Activated CD4-positive, alpha-beta T cell treated with anti-CD3 and anti-CD28 coated beads, Interleukin-10, Interleukin-2, amounts not matched to agents 100 ng/mL and 50 ng/mL, durations not matched to agents 16 hours and 8 hours (primary cell): ENCODE results near the gene AHSA1.

Experiments
- DNase-seq: peaks from one replicate; pipeline ENCODE4 v3.0.0-alpha.2; 2020

Gene AHSA1

GRCh38 chr14:77511486-77512162 is 53.7 kb downstream of the AHSA1 start:
- DNase-seq: no peak

DNA sequence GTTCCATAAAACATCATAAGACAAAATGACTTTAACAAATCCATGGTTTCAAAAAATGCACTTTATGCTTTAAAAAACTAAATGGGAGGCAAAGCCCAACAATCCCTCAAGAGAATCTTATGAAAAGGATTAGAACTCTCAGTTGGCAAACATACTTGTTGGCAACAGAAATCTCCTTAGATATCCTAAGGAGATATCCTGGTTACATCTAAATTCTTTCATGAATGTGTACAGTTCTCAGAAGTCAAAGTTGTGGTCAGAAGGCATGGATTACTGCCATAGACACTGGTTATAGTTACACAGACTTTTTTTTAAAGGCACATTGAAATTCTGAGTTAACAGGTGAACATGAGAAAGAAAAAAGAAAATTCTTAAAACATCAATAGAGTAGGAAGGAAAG is 58.2 kb downstream of the AHSA1 start:
- DNase-seq: no peak
